Measurements from ENCODE around the gene MYO3A. TPM values are rescaled to one million over a fixed set of nuclear protein-coding genes. Genes with fewer than 3 reads are reported as not detected.

The MYO3A gene
- total RNA-seq, 2 donors from 2014 or later: under 0.01 to 0.49 TPM

- TF ChIP-seq CTCF (IDR thresholded peaks at IDR 0.05): no peak
- no peaks in the 10 kb centered on the region for H3K4me1 ChIP-seq (ENCODE audit: control insufficient read depth in 1 of 2, low read depth in 2 of 2)
- no peaks in the 10 kb centered on the region for H3K9me3 ChIP-seq
- no peaks in the 10 kb centered on the region for H3K27me3 ChIP-seq (replicated peaks; ENCODE audit: insufficient read depth)
- no peak for DNase-seq (ENCODE audit: low spot score)
- no peak overlapping the region for H3K4me3 ChIP-seq
- no peaks in the 10 kb centered on the region for H3K36me3 ChIP-seq
- no peak overlapping the region for H3K27ac ChIP-seq
- no peak for ATAC-seq (ENCODE audit: insufficient number of reproducible peaks, low FRiP score, low read depth)
Measured at GRCh38 chr10:25952857-25953256, 18.8 kb downstream of the MYO3A start.

- TF ChIP-seq CTCF (IDR thresholded peaks at IDR 0.05): no peak
- H3K27ac ChIP-seq: no peak overlapping the region
Measured at GRCh38 chr10:25954851-25955250, 20.8 kb downstream of the MYO3A start.

GRCh38 chr10:25959540-25960232 lies 25.7 kb downstream of the MYO3A start:
- H3K36me3 ChIP-seq: no peaks in the 10 kb centered on the region
- no peaks in the 10 kb centered on the region for H3K4me1 ChIP-seq (ENCODE audit: control insufficient read depth in 1 of 2, low read depth in 2 of 2)
- H3K9me3 ChIP-seq: no peaks in the 10 kb centered on the region
- H3K27me3 ChIP-seq (replicated peaks; ENCODE audit: insufficient read depth): no peaks in the 10 kb centered on the region
- no peak for TF ChIP-seq CTCF (IDR thresholded peaks at IDR 0.05)
- no peak overlapping the region for H3K4me3 ChIP-seq
- H3K27ac ChIP-seq: no peak overlapping the region
- DNase-seq (ENCODE audit: low spot score) (no peak), ATAC-seq (ENCODE audit: insufficient number of reproducible peaks, low FRiP score, low read depth) (no peak)

More at GRCh38 chr10:25954851-25955250, 20.8 kb downstream of the MYO3A start:
- DNase-seq (ENCODE audit: low spot score) (no peak), ATAC-seq (ENCODE audit: insufficient number of reproducible peaks, low FRiP score, low read depth) (no peak)
- H3K27me3 ChIP-seq (replicated peaks; ENCODE audit: insufficient read depth): no peaks in the 10 kb centered on the region
- H3K36me3 ChIP-seq: no peaks in the 10 kb centered on the region
- H3K4me1 ChIP-seq (ENCODE audit: control insufficient read depth in 1 of 2, low read depth in 2 of 2): no peaks in the 10 kb centered on the region
- no peaks in the 10 kb centered on the region for H3K9me3 ChIP-seq
- H3K4me3 ChIP-seq: no peak overlapping the region

GRCh38 chr10:25965584-25965983 lies 31.6 kb downstream of the MYO3A start:
- no peak for DNase-seq (ENCODE audit: low spot score)
- Histone ChIP-seq H3K9me3 (no peaks in the 10 kb centered on the region), H3K36me3 (no peaks in the 10 kb centered on the region), H3K4me3 (no peak overlapping the region), H3K27me3 (replicated peaks; ENCODE audit: insufficient read depth) (no peaks in the 10 kb centered on the region), H3K4me1 (ENCODE audit: control insufficient read depth in 1 of 2, low read depth in 2 of 2) (no peaks in the 10 kb centered on the region), H3K27ac (no peak overlapping the region)
- no peak for TF ChIP-seq CTCF (IDR thresholded peaks at IDR 0.05)
- ATAC-seq (ENCODE audit: insufficient number of reproducible peaks, low FRiP score, low read depth): no peak

GRCh38 chr10:25966844-25967243 lies 32.8 kb downstream of the MYO3A start:
- no peak overlapping the region for H3K4me3 ChIP-seq
- DNase-seq (ENCODE audit: low spot score) (no peak), ATAC-seq (ENCODE audit: insufficient number of reproducible peaks, low FRiP score, low read depth) (no peak)
- no peaks in the 10 kb centered on the region for H3K4me1 ChIP-seq (ENCODE audit: control insufficient read depth in 1 of 2, low read depth in 2 of 2)
- no peak for TF ChIP-seq CTCF (IDR thresholded peaks at IDR 0.05)
- H3K27me3 ChIP-seq (replicated peaks; ENCODE audit: insufficient read depth): no peaks in the 10 kb centered on the region
- no peak overlapping the region for H3K27ac ChIP-seq
- H3K36me3 ChIP-seq: no peaks in the 10 kb centered on the region
- no peaks in the 10 kb centered on the region for H3K9me3 ChIP-seq

Measured in thoracic aorta (tissue), 2 donors.